Coronary artery (tissue), 2 donors: ENCODE measurements around the gene FAM240A.

Experiments
- DNase-seq: peaks from one replicate; pipeline ENCODE4 v3.0.0-alpha.2; 2017; ENCODE audit warnings: low spot score
- H3K27ac ChIP-seq, 2 donors: fragments of 200-600 bp; sonication (generic); one replicate each; pipeline ENCODE4 v1.5.1; 2016 to 2019
- H3K4me3 ChIP-seq: fragments of 200-600 bp; sonication (generic); 2 replicates; pipeline ENCODE4 v1.5.1; 2016; ENCODE audit warnings: mild to moderate bottlenecking, moderate library complexity
- CTCF ChIP-seq: fragments of 200-600 bp; sonication (generic); IDR thresholded peaks from one replicate; pipeline ENCODE4 v1.5.1; 2019; ENCODE audit warnings: antibody characterized with exemption

Gene FAM240A

GRCh38 chr3:46639221-46639620, 26.9 kb downstream of the FAM240A start:
- TF ChIP-seq CTCF, result no peak
- Histone ChIP-seq H3K4me3 (no peak overlapping the region), H3K27ac (no peak overlapping the region)
- DNase-seq, result no peak

GRCh38 chr3:46640927-46641326, 28.6 kb downstream of the FAM240A start:
- no peak for DNase-seq
- Histone ChIP-seq H3K27ac (no peak overlapping the region), H3K4me3 (no peak overlapping the region)
- TF ChIP-seq CTCF, result no peak

- H3K4me3 ChIP-seq, result no peak overlapping the region
- DNase-seq, result no peak
- no peak for TF ChIP-seq CTCF
- no peak overlapping the region for H3K27ac ChIP-seq
Measured at GRCh38 chr3:46642971-46643370, 30.6 kb downstream of the FAM240A start.

GRCh38 chr3:46643701-46644100, 31.4 kb downstream of the FAM240A start:
- H3K4me3 ChIP-seq, result no peak overlapping the region
- no peak for TF ChIP-seq CTCF
- no peak overlapping the region for H3K27ac ChIP-seq
- no peak for DNase-seq

- Histone ChIP-seq H3K4me3 (no peak overlapping the region), H3K27ac (no peak overlapping the region)
- no peak for DNase-seq
- TF ChIP-seq CTCF, result no peak
Measured at GRCh38 chr3:46646700-46647099, 34.4 kb downstream of the FAM240A start.

GRCh38 chr3:46648096-46648495, 35.8 kb downstream of the FAM240A start:
- Histone ChIP-seq H3K4me3 (no peak overlapping the region), H3K27ac (no peak overlapping the region)
- no peak for TF ChIP-seq CTCF
- DNase-seq, result no peak

- no peak overlapping the region for H3K4me3 ChIP-seq
- no peak for DNase-seq
- no peak overlapping the region for H3K27ac ChIP-seq
- no peak for TF ChIP-seq CTCF
Measured at GRCh38 chr3:46649436-46649835, 37.1 kb downstream of the FAM240A start.
